HG03571 (cell line): Measurements from ENCODE around the gene ANKZF1.

Source experiments
- ATAC-seq: cut with Tn5 transposase; IDR thresholded peaks from one replicate; pipeline ENCODE4 v1.9.1; 2021; ENCODE audit not compliant: unreplicated experiment

ANKZF1 gene

DNA sequence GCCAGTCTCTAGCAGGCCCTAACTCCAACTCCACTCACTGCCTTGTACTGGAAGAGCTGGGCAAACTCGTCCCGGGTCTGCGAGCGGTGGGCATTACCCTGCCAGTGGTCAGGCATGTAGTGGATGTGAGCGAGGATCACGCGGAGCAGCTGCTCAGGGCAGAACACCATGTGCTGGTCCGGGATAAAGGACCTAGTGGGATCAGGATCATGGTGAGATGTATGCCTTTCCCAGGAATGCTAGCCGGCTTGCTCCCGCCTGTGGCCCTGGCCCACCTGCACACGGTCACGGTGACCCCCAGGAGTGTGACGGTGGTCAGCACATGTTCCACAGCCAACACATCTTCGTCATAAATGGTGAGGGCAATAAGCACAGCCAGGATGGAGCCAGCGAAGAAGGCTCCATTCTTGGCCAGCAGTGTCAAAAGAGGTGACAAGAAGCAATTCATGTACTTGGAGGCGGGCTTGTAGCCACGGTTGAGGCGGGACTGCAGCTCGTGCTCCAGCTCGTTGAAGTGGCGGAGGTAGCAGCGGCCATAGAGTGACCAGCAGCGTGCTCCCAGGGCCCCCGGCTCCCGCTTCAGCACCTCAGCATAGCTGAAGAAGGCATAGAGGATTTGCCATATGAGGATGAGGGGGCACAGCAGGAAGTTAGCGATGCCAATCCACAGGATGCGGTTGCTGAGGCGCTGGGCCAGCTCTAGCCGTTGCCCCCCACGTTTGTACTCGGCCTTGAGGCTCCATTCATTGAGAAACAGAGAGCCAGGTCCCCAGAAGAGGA is 5.6 kb upstream of the ANKZF1 start:
- ATAC-seq = no peak

DNA sequence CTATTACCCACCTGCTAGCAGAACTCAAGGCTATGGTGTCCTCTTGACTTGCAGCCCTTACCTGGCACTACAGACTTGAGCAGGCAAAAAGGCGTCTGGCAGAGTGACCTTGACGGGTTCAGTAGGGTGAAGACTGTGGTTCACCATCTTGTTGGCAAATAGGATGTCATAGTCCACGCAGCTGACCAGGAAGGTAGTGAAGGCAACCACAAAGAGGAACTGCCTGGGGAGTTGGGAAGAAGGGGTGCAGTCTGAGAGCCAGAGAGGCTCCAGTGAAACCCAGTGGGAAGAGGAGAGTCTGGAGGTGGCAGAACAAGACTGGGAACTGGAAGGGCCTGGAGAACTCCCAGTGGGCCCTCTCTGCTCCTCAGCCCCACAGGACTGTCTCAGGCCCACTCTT is 4.3 kb upstream of the ANKZF1 start:
- ATAC-seq = no peak

DNA sequence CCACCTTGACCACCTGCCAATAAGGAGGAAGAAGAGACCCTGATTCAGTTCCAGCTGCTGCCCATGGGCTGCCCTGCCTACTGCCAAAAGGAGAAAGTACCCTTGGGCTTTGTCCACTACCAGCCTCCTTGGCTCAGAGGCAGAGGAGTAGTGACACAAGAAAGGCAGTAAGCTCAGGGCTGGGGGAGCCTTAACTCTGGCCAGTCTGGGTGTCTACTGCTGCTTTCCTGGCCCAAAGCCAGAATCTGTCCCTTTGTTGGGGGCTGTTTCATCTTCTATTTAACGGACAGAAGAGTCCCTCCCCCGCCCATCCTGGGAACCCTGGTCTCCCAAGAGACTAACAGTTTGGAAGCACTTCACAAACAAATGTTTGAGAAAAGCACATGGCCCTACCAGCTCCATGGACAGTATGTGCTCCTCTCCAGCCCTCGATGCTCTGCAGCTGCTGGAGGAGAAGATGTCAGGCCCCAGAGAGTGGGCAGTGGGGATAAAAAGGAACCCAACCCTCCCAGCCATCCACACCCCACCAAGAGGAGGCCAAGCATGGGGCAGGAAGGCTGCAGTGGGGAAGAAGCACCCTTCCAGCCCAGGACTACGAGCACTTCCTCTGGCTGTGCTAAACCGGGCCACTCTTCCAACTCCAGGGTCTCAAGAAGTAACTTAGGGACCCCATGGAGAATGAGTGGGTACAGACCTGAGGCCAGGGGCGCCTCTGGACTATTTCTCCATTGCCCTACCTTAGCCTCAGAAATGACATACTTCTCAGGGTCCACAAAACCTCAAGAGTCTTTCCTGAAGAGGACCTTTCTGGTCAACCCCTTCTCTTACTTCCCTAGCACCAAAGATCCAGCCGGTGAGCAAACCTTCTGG is 1.3 kb upstream of the ANKZF1 start:
- ATAC-seq = no peak

DNA sequence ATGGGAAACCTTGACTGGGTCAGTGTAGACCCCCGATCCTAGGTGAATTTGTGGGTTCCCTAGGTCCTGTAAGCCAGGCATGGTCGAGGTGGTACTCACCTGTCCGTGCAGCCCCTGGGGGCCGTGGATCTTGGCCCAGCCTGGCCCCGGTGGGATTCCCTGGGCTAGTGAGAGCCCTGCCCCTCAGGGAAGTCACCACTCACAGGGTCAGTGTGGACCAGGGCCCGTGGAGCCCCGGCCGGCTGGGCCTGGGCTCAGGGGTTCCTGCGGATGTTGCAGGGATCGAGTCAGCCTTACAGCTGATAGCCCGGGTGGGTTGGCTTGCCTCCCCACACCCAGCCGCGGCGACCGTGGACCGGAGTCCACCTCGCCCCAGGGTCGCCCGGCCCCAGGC is 698 bp upstream of the ANKZF1 start:
- no peak for ATAC-seq

DNA sequence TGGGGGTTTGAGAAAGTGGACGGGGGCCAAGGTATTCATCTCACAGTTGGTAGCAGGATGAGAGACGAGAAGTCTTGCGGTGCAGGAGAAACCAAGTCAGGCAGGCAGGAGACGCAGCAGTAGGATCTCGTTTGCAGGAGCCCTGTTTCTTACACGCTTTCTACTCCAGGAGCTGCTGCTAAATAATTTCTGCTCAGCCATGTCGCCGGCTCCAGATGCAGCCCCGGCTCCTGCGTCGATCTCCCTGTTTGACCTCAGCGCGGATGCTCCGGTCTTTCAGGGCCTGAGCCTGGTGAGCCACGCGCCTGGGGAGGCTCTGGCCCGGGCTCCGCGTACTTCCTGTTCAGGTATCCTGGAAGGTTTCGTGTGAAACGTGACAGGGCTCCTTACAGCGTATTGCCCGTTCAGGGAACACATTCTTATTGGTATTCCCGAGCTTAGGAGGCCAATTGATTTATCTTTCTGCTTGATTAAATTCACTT is 494 bp downstream of the ANKZF1 start:
- ATAC-seq = no peak

DNA sequence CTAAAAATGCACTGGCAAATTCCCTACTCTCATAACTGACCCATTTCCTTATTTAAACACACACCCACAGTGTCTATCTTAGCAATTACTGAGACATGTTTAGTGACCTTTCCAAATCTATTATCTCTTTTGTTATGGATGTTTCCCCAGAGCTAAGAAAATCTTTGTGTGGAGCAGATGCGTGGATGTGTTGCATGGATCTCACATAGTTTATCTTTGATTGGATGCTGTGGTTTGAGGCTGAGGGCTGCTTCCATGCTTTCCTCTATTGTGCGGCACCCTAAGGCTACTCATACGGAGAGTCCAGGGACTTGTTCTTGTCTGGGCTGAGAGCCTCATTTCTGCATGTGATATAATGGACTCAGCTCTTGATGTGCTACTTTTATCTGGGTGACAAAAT is 4.7 kb downstream of the ANKZF1 start:
- ATAC-seq = no peak

DNA sequence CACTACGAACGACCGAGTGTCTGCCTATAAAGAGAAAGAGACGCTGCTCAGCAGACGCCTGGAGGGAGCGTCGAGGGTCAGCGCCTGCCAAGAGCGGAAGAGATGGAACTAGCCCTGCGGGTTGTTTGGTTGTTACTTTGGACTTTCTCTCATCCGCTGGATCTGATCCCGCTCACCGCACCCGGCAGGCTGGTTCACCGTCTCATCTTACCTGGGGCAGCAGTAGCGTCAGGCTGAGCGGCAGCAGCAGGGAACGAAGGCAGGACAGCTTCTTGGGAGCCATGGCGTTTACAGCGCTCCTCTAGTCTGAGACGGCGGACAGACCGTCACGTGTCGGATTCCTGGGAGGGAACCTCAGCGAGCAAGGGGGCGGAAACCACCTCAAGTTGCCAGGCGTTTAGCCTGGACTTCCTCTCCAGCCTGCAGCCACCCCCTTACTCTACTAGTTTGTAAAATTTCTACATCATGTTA is 13.7 kb downstream of the ANKZF1 start:
- ATAC-seq = no peak

DNA sequence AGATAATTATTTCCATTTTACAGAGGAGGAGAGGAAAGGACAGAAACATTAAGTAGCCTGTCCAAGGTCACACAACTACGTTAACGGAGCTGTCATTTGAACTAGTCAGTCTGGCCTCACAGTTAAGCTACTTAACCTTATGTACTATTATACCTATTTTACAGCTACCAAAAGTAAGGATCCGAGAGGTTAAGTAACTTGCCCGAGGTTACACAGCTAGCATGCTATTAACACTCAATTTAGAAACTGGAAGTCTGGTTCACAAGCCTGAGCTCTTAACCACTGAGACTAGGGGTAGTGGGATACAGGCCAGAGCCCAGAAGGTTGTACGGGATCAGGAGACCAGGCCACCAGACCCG is 15.2 kb downstream of the ANKZF1 start:
- no peak for ATAC-seq

DNA sequence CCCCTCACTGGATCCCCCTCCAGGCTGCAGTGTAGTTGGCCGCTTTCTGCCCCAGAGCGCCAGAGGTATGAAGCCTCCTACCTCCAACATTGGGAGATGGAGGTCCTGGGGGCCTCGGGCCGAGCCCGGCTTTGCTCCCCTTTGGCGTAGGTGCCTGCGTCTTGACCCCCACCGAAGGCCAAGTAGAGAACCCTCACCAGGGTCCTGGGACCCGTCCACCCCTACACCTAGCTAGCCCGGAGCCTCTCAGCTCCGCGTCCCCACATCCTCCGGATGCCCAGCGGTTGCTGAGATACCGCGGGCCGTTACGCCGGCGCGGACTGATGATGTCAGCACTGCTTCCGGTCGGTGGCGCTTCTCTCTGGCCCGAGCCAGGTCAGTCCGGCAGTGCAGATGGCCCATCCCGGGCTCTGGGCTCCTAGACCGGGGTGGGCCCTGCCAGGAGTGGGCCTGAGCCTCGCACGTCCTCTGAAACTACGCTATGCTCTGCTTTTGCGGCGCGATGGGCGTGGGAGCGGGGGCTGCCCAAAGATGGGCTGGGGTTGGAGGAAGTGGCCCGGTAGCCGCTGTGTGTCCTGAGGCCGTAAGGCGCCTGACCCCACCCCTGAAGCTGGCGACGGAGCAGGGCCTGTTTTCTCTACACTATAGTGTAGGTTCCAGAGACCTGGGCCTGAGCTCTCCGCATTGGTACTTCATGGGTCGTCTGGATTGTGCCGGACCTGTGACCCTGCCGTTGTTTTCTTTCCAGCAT is 15.7 kb downstream of the ANKZF1 start, which contains the start of the genes GLB1L and STK16:
TSS of gene GLB1L (minus strand) at position 297 of the 751 bp plus-strand sequence. CDS start 1,871 bp downstream, outside the sequence.
TSS of gene STK16 (plus strand) at position 332 of the 751 bp plus-strand sequence. CDS start 521 bp downstream, outside the sequence.
- ATAC-seq = peak; percentile 58

DNA sequence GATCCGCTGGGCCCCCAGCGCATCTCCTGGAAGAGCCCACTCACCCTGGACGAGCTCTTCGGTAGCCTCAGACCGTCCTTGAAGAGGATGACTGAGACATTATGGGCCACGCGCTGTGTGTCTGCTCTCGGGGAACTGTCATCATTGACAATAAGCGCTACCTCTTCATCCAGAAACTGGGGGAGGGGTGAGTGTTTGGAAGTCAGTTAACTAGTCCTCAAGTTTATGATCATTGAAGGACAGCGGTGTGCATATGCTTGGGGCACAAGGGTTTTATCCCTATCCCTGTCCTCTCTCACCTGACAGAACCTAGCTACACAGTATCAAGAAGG is 16.3 kb downstream of the ANKZF1 start:
- no peak for ATAC-seq

DNA sequence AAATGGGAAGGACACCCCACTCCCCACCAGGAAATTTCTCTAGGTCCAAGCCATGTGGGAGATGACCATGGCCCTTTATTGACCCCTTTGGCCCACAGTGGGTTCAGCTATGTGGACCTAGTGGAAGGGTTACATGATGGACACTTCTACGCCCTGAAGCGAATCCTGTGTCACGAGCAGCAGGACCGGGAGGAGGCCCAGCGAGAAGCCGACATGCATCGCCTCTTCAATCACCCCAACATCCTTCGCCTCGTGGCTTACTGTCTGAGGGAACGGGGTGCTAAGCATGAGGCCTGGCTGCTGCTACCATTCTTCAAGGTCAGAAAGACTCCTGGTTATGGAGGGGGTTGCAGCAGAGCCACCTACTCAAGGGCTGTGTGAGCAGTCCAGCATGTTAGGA is 17.0 kb downstream of the ANKZF1 start:
- ATAC-seq = no peak

DNA sequence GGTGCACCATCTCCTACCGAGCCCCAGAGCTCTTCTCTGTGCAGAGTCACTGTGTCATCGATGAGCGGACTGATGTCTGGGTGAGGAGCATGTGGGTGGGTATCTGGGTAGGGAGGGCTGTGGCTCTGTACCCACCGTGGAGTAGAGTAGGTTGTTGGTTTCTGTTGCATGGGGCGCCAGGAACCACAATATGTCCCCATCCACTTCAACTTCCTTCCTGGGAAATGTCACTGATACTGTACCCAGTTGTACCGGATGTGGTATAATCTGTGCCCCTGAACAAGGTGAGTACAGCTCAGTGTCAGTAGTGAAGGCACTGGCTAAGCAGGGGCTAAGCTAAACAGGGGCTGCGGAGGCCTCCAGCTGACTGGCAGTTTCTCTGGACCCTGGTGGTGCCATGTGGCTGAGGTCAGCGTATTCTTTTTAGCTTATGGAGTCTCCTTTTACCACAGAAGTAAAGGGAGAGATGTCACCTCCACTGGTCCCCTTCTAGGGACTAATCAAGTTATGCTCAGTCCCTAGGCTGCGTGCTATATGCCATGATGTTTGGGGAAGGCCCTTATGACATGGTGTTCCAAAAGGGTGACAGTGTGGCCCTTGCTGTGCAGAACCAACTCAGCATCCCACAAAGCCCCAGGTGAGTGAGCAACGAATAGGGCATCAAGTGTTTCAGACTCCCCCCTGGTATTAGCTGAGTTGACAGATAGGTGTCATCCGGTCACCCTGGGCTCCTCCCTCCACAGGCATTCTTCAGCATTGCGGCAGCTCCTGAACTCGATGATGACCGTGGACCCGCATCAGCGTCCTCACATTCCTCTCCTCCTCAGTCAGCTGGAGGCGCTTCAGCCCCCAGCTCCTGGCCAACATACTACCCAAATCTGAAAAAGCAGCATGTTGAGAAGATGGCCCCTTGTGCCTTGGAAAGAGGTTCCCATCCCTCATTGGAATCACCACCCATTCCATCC is 18.4 kb downstream of the ANKZF1 start:
- no peak for ATAC-seq

DNA sequence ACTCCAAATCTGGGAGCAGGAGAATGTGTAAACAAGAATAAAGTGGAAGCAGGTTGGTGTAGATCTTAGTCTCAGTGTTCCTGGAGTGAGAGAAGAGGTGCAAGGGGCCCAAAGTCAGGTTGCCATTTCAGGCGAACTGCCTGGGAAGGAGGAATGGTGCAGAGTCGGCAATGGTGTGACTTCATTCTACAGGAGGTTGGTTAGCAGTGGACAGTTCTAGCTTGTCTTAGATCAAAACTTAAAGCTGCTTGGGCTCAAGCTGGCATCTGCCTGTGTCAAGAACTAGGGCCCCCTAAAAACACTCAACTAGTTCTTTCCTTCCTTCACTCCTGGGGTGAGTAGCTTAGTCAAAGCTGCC is 19.2 kb downstream of the ANKZF1 start:
- ATAC-seq = no peak

DNA sequence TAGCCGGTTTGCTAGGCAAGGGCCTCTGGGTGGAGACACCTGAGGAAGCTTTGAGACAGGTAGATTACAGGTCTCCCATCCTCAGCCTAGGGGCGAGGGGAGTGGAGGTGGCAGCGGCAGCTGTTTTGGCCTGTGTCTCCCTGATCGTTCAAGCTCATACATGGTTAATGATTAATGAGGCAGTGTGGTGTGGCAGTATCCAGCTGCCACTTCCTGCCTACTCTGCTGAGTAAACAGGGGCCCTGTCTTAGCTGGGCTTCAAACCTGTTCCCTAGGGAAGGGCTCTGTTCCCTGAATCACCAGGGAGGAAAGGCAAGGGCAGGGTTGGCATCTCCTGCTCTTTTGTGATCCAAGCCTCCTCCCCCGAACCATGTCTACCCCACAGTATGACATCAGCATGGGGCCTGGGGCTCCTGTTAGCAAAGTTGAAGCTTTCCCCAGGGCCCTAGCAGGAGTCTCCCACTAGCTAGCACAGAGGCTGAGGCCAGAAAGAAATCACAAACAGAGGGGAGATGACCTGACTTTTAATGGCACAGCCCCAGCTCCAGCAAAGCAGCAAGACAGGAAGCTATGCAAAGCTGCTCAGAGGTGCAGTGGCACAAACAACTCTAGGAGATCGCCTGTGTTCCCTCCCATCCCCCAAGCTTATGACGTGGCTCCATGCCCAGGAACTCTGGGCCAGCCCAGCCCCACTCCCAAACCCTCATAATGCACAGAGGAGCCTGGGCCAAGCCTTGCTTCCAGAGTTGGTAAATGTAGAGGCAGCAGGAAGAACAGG is 19.8 kb downstream of the ANKZF1 start:
- peak; percentile 45 for ATAC-seq

DNA sequence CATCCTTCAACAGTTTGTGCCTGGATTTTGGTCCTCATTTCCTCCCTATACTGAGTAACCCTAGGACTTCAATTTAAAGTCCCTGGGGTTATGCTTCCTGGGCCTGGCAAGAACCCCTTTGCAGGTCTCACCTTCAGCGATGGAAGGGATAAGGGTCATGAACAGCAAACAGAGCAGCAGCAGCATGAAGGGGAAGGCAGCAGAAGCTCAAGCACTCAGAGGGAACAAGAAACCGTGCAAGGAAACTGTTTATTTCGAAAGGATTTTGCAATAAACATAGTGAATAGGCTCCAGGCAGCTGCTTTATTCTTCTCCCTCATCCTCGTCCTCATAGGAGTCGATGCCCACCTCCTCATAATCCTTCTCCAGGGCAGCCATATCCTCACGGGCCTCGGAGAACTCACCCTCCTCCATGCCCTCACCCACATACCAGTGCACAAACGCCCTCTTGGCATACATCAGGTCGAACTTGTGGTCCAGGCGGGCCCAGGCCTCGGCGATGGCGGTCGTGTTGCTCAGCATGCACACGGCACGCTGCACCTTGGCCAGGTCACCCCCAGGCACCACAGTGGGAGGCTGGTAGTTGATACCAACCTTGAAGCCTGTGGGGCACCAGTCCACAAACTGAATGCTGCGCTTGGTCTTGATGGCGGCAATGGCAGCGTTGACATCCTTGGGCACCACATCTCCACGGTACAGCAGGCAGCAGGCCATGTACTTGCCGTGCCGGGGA is 20.6 kb downstream of the ANKZF1 start:
- no peak for ATAC-seq

DNA sequence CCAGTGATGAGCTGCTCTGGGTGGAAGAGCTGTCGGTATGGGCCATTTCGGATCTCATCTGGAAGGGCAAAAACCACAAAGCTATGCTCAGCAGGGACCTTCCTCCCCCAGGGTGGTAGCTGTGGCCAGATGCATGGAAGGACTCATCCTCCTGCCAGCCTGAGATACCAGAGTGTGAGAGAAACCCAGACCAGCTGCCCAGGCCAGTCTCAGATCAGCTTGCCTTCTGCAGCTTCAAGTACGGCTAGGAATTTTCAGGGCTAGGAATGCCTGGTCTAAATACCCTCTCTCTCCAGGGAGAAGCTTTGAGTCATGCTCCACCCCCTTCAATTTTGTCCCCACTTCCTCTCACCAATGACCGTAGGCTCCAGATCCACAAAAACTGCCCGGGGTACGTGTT is 22.1 kb downstream of the ANKZF1 start:
- ATAC-seq = no peak

DNA sequence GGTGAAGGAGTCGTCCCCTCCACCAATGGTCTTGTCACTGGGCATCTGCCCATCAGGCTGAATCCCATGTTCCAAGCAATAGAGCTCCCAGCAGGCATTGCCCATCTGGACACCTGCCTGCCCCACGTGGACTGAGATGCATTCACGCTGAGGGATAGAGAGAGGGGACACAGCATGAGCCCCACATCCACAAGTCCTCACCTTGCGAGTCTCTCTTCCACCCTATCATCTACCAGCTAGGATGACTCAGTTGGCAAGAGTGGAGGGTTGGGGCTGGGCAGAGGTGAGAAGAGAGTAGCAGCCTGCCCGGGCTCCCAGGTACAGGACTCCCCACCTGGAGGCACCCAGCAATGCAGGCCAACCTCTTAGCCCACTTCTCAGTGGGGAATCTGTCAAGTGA is 22.5 kb downstream of the ANKZF1 start:
- ATAC-seq = no peak

DNA sequence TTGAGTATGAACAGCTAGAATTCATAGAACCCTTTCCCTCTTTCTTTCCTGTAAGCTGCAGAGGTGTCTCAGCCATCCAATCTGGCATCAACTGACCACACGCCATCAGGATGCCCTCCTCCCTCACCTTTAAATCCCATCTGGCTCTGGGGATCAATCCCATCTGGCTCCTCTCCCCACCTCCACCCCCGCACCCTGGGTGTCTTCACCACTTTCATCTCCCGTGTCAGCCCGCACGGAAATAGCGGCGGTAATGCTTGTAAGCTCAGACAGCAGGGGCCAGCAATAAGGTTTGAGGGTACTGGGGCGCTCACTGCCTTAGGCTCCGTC is 22.9 kb downstream of the ANKZF1 start:
- no peak for ATAC-seq
